HG03575 (cell line): ENCODE results near the gene ADAM11.
"Not testable (repeated sequence)": the region's sequence is repeated elsewhere in the genome, so short reads cannot be mapped to it uniquely, and the experiment has no call there.

Experiments used
- ATAC-seq: cut with Tn5 transposase; IDR thresholded peaks from one replicate; pipeline ENCODE4 v1.9.1; 2021; ENCODE audit not compliant: unreplicated experiment, insufficient number of reproducible peaks, low FRiP score; ENCODE audit errors: extremely low read depth

The ADAM11 gene

GRCh38 chr17:44788139-44788538 is 29.4 kb downstream of the ADAM11 start:
- no peak for ATAC-seq

- no peak for ATAC-seq
These were observed 33.5 kb downstream of the ADAM11 start for GRCh38 chr17:44792276-44792675.

GRCh38 chr17:44793885-44794842 is 35.4 kb downstream of the ADAM11 start:
- ATAC-seq, result no peak

- no peak for ATAC-seq
These were observed 36.1 kb downstream of the ADAM11 start for GRCh38 chr17:44794851-44795413.

- no peak for ATAC-seq
These were observed 36.6 kb downstream of the ADAM11 start for GRCh38 chr17:44795421-44795820.

- ATAC-seq, result no peak
These were observed 37.1 kb downstream of the ADAM11 start for GRCh38 chr17:44795928-44796327.

GRCh38 chr17:44796731-44797130 is 37.9 kb downstream of the ADAM11 start:
- no peak for ATAC-seq

- no peak for ATAC-seq
These were observed 39.0 kb downstream of the ADAM11 start for GRCh38 chr17:44797802-44798201.

GRCh38 chr17:44798356-44798755 is 39.6 kb downstream of the ADAM11 start:
- ATAC-seq, result no peak

- no peak for ATAC-seq
These were observed 43.1 kb downstream of the ADAM11 start for GRCh38 chr17:44801880-44802279.

- ATAC-seq, result no peak
These were observed 45.7 kb downstream of the ADAM11 start for GRCh38 chr17:44804302-44805089.

GRCh38 chr17:44807093-44807816 is 48.5 kb downstream of the ADAM11 start:
- ATAC-seq, result no peak

- no peak for ATAC-seq
These were observed 49.0 kb downstream of the ADAM11 start for GRCh38 chr17:44807817-44808155.

- no peak for ATAC-seq
These were observed 49.4 kb downstream of the ADAM11 start for GRCh38 chr17:44808156-44808555.

- not testable (repeated sequence) for ATAC-seq
These were observed 50.0 kb downstream of the ADAM11 start for GRCh38 chr17:44808656-44809388.

- ATAC-seq, result no peak
These were observed 53.5 kb downstream of the ADAM11 start for GRCh38 chr17:44812263-44812662.

- not testable (repeated sequence) for ATAC-seq
These were observed 59.7 kb downstream of the ADAM11 start for GRCh38 chr17:44818508-44818907.

GRCh38 chr17:44820631-44821212 is 61.9 kb downstream of the ADAM11 start:
- no peak for ATAC-seq
